C4-2B (cell line): ENCODE data around the gene NAV2.

ENCODE experiments used
- H3K27ac ChIP-seq: fragments of 450-650 bp; 2 replicates; pipeline ENCODE4 v1.5.1; 2017
- ZFX ChIP-seq: fragments of 450-650 bp; IDR thresholded peaks from 2 replicates; pipeline ENCODE4 v1.6.1; 2017
- TF ChIP-seq, protein P1 (sequence below): fragments of 450-650 bp; conservative IDR thresholded peaks from 2 replicates; pipeline ENCODE4 v1.5.1; 2017; ENCODE audit warnings: mild to moderate bottlenecking

The NAV2 gene

DNA sequence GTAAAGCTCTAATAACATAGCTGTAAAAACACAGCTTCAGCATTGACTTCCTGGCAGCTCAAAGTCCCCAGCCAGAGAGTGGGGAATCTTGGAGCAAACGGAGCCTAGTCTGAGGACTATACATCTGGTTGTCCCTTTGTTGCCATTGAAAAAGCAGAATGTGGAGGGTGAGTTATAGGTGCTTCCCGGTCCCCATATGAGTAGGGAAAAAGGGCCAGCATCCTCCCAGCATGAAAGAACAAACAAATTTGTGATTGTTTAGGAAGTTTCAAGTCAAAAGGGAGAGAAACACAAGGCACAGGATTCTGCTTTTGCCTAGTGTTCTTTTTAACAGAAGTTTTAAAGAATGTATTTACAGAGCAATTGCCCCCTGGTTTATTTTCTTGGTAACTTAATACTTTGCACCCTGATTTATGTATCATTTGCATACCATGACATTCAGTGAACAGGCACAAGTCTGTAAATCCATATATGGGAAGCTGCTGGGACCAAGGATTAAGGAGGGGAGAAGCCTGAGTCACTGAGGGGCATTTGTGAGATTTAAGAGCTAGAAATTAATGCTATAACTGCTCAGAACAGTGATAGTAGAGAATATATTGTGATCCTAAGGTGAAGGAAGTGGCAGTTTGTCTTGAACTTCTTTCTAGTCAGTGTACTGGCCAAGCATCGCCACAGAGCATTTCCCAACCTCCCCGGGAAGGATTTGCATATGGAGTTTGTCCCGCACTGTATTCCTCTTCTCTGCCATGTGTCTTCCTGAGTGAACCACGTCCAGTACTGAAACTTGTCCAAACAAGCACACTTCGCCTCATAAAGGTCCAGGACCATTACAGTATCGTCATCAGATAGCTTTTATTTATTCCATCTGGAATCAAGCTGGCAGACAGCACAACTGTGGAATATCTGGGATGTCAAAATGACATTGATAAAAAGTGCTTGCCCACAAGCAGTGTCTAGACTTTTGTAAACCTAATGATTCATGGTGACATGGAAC, 344.6 kb downstream of the NAV2 start:
- no peak for TF ChIP-seq ZFX
- TF ChIP-seq, protein P1, sequence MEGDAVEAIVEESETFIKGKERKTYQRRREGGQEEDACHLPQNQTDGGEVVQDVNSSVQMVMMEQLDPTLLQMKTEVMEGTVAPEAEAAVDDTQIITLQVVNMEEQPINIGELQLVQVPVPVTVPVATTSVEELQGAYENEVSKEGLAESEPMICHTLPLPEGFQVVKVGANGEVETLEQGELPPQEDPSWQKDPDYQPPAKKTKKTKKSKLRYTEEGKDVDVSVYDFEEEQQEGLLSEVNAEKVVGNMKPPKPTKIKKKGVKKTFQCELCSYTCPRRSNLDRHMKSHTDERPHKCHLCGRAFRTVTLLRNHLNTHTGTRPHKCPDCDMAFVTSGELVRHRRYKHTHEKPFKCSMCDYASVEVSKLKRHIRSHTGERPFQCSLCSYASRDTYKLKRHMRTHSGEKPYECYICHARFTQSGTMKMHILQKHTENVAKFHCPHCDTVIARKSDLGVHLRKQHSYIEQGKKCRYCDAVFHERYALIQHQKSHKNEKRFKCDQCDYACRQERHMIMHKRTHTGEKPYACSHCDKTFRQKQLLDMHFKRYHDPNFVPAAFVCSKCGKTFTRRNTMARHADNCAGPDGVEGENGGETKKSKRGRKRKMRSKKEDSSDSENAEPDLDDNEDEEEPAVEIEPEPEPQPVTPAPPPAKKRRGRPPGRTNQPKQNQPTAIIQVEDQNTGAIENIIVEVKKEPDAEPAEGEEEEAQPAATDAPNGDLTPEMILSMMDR, result no peak

GRCh38 chr11:20058749-20059458, 346.3 kb downstream of the NAV2 start:
- H3K27ac ChIP-seq, result no peak overlapping the region
- TF ChIP-seq, protein P1, result no peak
- TF ChIP-seq ZFX, result no peak

More for the DNA sequence above, 344.6 kb downstream of the NAV2 start:
- H3K27ac ChIP-seq, result no peak overlapping the region

- TF ChIP-seq, protein P1, result no peak
- no peak for TF ChIP-seq ZFX
- no peak overlapping the region for H3K27ac ChIP-seq
These were observed 347.0 kb downstream of the NAV2 start for GRCh38 chr11:20059587-20060021.

DNA sequence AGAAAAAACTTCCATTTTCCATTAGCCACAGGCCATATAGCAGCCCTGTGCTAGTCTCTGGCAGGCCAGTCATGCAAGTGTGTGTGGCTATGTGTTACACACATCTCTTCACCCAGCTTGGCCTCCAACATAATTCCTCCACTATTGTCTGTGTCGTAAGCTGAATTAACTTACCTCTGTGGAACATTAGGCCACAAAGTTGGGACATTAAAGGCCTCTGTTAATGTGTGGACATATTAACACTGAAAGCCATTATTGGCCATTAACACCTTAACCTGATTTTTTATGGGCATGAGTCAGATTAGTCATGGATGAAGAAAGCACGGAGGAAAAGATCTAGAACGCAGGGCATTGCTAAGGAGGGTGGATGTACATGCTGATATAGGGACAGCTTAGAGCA, 347.5 kb downstream of the NAV2 start:
- no peak overlapping the region for H3K27ac ChIP-seq
- TF ChIP-seq, protein P1, result no peak
- no peak for TF ChIP-seq ZFX

GRCh38 chr11:20060647-20061205, 348.1 kb downstream of the NAV2 start:
- H3K27ac ChIP-seq, result no peak overlapping the region
- TF ChIP-seq ZFX, result no peak
- TF ChIP-seq, protein P1, result no peak

DNA sequence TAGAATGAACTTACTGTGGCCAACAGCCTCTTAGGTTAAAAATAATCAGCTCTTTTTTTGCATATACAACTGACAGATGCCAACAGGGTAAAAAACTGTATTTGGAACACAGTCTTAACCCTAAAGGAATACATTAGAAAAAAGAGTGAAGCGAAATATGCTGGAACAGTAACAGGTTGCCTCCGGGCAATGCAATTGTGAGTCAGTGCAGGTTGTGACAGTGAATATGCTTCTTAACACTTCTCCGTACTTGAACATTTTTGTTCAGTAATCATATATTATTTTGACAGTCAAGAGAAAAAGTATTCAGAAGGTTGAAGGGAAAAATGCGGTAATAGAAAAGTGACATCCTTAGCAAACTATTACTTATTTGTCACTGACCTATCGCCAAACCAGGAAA, 349.1 kb downstream of the NAV2 start:
- H3K27ac ChIP-seq, result no peak overlapping the region
- TF ChIP-seq, protein P1, result no peak
- no peak for TF ChIP-seq ZFX

- no peak overlapping the region for H3K27ac ChIP-seq
- TF ChIP-seq, protein P1, result no peak
- no peak for TF ChIP-seq ZFX
These were observed 352.3 kb downstream of the NAV2 start for GRCh38 chr11:20064961-20065405.
